Small intestine (tissue), 7 donors: ENCODE data around the gene ACP5. TPM values are rescaled to one million over a fixed set of nuclear protein-coding genes. Genes with fewer than 3 reads are reported as not detected.

Experiments used
- DNase-seq, 2 donors: peaks; one replicate each; pipeline versions ENCODE4 v3.0.0 to v3.0.0-alpha.2; 2013
- FAIRE-seq: peaks from 2 replicates; lab custom pipeline; 2012; peaks lifted over from hg19 to GRCh38; lab: Jason Lieb, UNC
- H3K27ac ChIP-seq, 3 donors: one replicate each; pipeline ENCODE4 v1.5.1; 2013; ENCODE audit warnings: low read length in 2 of 3, mild to moderate bottlenecking in 2 of 3, control low read depth in 1 of 3, inconsistent platforms in 1 of 3, low read depth in 1 of 3, moderate library complexity in 1 of 3
- H3K27me3 ChIP-seq, 3 donors: one replicate each; pipeline ENCODE4 v1.6.1; 2013; ENCODE audit warnings: low read length in 3 of 3, inconsistent platforms in 1 of 3; ENCODE audit not compliant: control insufficient read depth in 3 of 3, insufficient read depth in 3 of 3
- H3K36me3 ChIP-seq, 3 donors: one replicate each; pipeline ENCODE4 v1.6.1; 2013; ENCODE audit warnings: low read length in 3 of 3, inconsistent platforms in 1 of 3, low read depth in 1 of 3, mild to moderate bottlenecking in 1 of 3, moderate library complexity in 1 of 3; ENCODE audit not compliant: control insufficient read depth in 3 of 3, insufficient read depth in 2 of 3
- H3K4me1 ChIP-seq, 3 donors: one replicate each; pipeline ENCODE4 v1.6.1; 2013; ENCODE audit warnings: low read length in 2 of 3, inconsistent platforms in 1 of 3, low read depth in 1 of 3, mild to moderate bottlenecking in 1 of 3, moderate library complexity in 1 of 3; ENCODE audit not compliant: control insufficient read depth in 3 of 3, insufficient read depth in 2 of 3
- H3K4me3 ChIP-seq, 3 donors: one replicate each; pipeline ENCODE4 v1.5.1; 2013; ENCODE audit warnings: low read length in 3 of 3, control low read depth in 1 of 3, inconsistent platforms in 1 of 3, low read depth in 1 of 3, mild to moderate bottlenecking in 1 of 3, moderate library complexity in 1 of 3
- H3K9me3 ChIP-seq, 2 donors: one replicate each; pipeline ENCODE4 v1.6.1; 2013; ENCODE audit warnings: low read depth in 1 of 2, low read length in 1 of 2; ENCODE audit not compliant: control insufficient read depth in 2 of 2, insufficient read depth in 1 of 2
- WGBS, 3 donors: extraction: QIAGEN DNeasy Blood & Tissue Kit; methylation state at CpG; one replicate each; pipeline ENCODE4 v1.1.7; 2013; 5-methylcytosine and 5-hydroxymethylcytosine counted together
- polyA plus RNA-seq, 4 donors: library from polyadenylated mRNA; stranded (reverse) in 3 of 4; unstranded in 1 of 4; fragments of 200-250 nt in 3 of 4; fragments of 120-200 nt in 1 of 4; gene quantifications; one replicate each; pipeline versions ENCODE4 v1.2.1 to v1.2.3, GENCODE V29; 2013
- donor health status: healthy with polysubstance abuse.
- donor health status: control.
- donor health status: control.
- donor health status: Bipolar disorder and iron deficiency.
- donor health status: healthy.

The ACP5 gene
- polyA plus RNA-seq, 4 donors: 22.8 to 195 (median 33.3) TPM

DNA sequence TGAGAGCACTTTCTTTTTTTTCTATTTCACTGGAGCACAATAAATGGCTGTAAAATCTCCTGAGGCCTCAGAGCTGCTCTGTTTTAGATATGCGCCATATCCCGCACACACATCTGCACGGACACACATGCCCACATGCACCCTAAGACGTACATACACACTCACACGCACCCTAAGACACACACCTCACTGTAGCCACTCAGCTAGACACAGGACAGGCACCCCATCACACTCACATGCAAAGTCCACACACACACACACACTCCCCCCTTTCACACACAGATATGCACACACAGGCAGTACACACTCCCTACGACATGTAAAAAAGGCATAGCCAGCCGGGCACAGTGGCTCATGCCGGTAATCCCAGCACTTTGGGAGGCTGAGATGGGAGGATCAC is 27.2 kb downstream of the ACP5 start:
- FAIRE-seq: no peak
- Histone ChIP-seq H3K27ac (no peak overlapping the region), H3K4me3 (no peak overlapping the region), H3K9me3 (no peaks in the 10 kb centered on the region), H3K36me3 (peaks cover 4 to 43% (median 10%) of the 10 kb centered on the region in 3 donors), H3K27me3 (no peaks in the 10 kb centered on the region), H3K4me1 (no peaks in the 10 kb centered on the region)
- no peak for DNase-seq
- 84 to 90% (median 88%) methylated on average over 8 of the region's 8 CpGs for WGBS, 3 donors

DNA sequence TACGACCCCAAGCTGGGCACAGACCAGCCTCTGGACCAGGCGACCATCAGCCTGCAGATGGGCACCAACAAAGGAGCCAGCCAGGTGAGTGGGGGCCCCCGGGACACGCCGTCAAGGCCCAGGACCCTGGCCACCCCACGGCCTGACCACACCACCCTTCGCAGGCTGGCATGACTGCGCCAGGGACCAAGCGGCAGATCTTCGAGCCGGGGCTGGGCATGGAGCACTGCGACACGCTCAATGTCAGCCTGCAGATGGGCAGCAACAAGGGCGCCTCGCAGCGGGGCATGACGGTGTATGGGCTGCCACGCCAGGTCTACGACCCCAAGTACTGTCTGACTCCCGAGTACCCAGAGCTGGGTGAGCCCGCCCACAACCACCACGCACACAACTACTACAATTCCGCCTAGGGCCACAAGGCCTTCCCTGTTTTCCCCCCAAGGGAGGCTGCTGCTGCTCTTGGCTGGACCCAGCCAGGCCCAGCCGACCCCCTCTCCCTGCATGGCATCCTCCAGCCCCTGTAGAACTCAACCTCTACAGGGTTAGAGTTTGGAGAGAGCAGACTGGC is 28.0 kb downstream of the ACP5 start:
- DNase-seq (no peak), FAIRE-seq (no peak)
- Histone ChIP-seq H3K9me3 (no peaks in the 10 kb centered on the region), H3K4me1 (no peaks in the 10 kb centered on the region), H3K27ac (no peak overlapping the region), H3K4me3 (no peak overlapping the region), H3K36me3 (peaks cover 4 to 36% (median 10%) of the 10 kb centered on the region in 3 donors), H3K27me3 (no peaks in the 10 kb centered on the region)
- 85 to 93% (median 89%) methylated on average over 19 to 24 of the region's 24 CpGs for WGBS, 3 donors

DNA sequence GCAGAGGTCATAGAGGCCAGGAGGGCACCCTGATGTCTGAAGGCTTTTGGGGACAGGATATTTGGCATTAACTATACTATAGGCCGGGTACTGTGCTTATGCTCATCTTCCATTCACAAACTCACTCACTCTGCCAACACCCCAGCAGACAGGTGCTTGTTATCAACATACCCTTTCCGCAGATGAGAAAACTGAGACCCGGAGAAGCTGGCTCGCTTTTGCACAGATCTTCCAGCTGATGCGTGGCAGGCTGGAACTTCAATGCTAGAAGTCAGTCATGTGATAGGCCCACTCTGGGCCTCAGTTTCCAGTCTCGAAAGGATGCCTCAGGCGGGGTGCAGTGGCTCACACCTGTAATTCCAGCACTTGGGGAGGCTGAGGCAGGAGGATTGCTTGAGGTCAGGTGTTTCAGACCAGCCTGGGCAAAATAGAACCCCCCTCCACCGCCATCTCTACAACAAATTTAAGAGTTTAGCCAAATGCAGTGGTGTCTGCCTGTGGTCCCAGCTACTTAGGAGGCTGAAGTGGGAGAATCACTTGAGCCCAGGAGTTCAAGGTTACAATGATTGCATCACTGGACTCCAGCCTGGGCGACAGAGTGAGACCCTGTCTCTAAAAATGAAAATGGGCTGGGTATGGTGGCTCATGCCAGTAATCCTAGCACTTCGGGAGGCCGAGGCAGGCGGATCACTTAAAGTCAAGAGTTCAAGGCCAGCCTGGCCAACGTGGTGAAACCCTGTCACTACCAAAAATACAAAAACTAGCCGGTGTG is 29.3 kb downstream of the ACP5 start:
- Histone ChIP-seq H3K4me1 (no peaks in the 10 kb centered on the region), H3K27me3 (no peaks in the 10 kb centered on the region), H3K9me3 (no peaks in the 10 kb centered on the region), H3K36me3 (peaks cover 0 to 22% (median 9%) of the 10 kb centered on the region in 3 donors), H3K4me3 (no peak overlapping the region), H3K27ac (no peak overlapping the region)
- DNase-seq (no peak), FAIRE-seq (no peak)
- WGBS, 3 donors: 73 to 87% (median 83%) methylated on average over 14 of the region's 14 CpGs

DNA sequence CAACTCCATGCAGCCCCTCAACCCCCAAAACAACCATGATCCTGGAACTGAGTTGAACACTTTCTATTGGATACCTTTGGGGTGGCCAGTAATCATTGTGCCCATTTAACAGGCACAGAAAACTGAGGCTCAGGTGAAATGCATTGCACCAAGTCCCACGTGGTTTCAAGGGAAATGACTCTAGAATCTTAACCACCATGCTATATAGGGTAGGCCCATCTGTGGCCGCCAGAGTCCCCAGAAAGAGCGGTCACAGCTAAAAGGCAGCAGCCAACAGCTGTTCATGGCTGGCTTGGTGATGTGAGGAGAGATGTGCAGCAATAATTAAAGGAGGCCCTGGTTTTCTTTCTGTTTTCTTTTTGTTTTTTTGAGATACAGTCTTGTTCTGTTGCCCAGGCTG is 36.2 kb downstream of the ACP5 start:
- Histone ChIP-seq H3K36me3 (no peaks in the 10 kb centered on the region), H3K4me3 (no peak overlapping the region), H3K9me3 (no peaks in the 10 kb centered on the region), H3K4me1 (no peaks in the 10 kb centered on the region), H3K27ac (no peak overlapping the region), H3K27me3 (peaks cover 0 to 31% (median 4%) of the 10 kb centered on the region in 3 donors)
- WGBS, 3 donors: 34 to 65% (median 58%) methylated on average over 3 of the region's 3 CpGs
- DNase-seq (no peak), FAIRE-seq (no peak)

DNA sequence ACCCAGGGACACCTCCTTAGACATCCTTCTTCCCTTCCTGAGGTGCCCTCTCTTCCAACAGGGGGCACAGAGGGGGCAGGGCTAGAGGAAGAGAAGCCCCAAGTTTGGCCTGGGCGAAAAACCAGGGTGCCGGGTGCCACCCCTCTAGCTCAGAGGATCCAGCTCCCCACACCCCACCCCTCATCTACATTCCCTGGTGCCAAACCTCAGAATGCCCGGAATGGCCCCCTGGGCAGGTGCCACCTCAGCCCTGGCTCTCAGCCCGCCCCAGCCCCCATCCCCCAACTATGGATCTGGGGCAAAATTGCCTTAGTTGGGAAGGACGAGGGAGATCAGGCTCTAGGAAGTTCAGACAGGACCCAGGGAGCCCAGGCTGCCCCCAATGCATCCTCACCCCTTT is 36.8 kb downstream of the ACP5 start:
- H3K27ac ChIP-seq: peak overlapping the region in 2 of 3 donors; percentile 45 to 51
- FAIRE-seq (no peak), DNase-seq (no peak)
- H3K9me3 ChIP-seq: no peaks in the 10 kb centered on the region
- H3K27me3 ChIP-seq: peaks cover 0 to 31% (median 4%) of the 10 kb centered on the region in 3 donors
- peaks cover 0 to 3% (median 1%) of the 10 kb centered on the region in 3 donors for H3K4me1 ChIP-seq
- H3K4me3 ChIP-seq: peak overlapping the region in 1 of 3 donors; percentile 22
- no peaks in the 10 kb centered on the region for H3K36me3 ChIP-seq
- 60 to 72% (median 60%) methylated on average over 5 of the region's 5 CpGs for WGBS, 3 donors

DNA sequence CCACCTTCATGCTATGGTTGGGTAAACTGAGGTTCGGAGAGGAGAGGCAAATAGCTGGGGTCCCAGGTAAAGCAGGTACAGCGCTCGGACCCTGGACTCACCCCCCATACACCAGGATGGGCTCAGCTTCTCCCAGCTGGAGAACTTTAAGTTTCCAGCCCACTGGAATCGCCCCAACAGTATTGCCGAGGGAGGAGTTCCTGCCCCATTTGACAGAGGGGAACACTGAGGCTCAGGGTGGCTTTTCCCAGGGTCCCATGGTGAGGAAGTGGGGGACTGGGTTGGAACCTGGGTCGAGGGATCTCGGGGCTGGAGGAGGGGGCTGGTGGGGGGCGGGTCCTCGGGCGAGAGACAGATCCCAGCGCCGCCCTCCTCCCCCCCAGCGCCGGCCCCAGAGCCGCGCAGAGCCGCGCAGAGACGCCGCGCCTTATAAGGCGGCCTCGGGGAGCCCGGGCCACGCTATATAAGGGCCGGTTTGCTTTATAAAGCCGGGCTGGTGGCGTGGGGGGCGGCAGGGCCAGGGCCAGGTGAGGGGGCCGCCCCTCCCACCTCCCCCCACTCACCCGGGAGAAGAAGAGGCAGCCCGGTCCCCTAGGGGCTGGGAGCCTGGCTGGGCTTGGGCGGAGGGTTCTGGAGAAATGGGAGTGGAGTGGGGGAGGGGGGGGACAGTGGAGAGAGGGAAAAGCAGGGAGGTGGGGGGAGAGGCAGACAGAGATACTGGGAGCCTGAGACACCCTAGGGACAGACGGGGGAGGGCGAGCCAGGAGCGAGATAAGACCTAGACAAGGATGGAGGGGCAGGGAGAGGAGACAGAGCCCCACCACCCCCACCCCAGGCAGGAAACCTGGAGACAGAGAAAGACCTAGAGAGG is 37.7 kb downstream of the ACP5 start:
- Histone ChIP-seq H3K9me3 (no peaks in the 10 kb centered on the region), H3K4me1 (peaks cover 0 to 5% (median 3%) of the 10 kb centered on the region in 3 donors), H3K27me3 (peaks cover 0 to 34% (median 4%) of the 10 kb centered on the region in 3 donors), H3K36me3 (no peaks in the 10 kb centered on the region), H3K27ac (peak overlapping the region in 2 of 3 donors; percentile 65 to 79), H3K4me3 (peak overlapping the region in 1 of 3 donors; percentile 41)
- no peak for FAIRE-seq
- DNase-seq: peak in 1 of 2 donors; percentile 29
- 11 to 17% (median 13%) methylated on average over 29 to 36 of the region's 36 CpGs for WGBS, 3 donors

DNA sequence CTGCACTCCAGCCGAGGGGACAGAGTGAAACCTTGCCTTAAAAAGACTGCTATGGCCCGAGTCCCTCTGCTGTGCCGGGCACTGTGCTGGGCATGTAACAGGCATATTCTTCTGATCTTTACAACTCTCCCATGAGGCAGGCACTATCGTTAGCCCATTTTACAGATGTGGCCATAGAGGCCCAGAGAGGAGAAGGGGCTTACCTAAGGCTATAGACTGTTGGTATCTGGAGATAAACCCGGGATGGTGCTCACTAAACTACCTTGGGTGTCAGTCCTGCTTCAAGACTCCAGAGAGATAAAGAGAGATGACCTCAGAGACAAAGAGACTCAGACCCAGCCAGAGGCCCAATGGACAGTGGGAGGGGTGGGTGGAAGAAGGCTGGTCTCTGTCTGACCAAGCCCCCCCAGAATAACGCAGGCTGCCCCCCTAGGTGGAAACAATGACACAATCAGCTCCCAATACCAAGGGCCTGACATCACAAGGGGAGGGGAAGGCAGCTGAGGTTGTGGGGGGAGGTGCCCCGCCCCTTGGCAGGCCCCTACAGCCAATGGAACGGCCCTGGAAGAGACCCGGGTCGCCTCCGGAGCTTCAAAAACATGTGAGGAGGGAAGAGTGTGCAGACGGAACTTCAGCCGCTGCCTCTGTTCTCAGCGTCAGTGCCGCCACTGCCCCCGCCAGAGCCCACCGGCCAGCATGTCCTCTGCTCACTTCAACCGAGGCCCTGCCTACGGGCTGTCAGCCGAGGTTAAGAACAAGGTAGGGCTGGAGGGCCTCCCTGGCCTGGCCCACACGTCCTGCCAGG is 39.0 kb downstream of the ACP5 start, which contains the start of gene CNN1:
TSS of gene CNN1 (plus strand) at position 620 of the 805 bp plus-strand sequence. CDS start at position 697, 77 bp downstream.
- Histone ChIP-seq H3K27ac (peak within 1 kb of the TSS in 2 of 3 donors; percentile 72 to 79), H3K4me3 (peak within 1 kb of the TSS in 1 of 3 donors; percentile 41), H3K27me3 (peaks cover 0 to 34% (median 4%) of the 10 kb centered on the region in 3 donors), H3K9me3 (no peaks in the 10 kb centered on the region), H3K4me1 (peaks cover 0 to 5% (median 3%) of the 10 kb centered on the region in 3 donors), H3K36me3 (no peaks in the 10 kb centered on the region)
- FAIRE-seq (no peak), DNase-seq (peak in 1 of 2 donors; percentile 44)
- 22 to 39% (median 28%) methylated on average over 20 to 21 of the region's 21 CpGs for WGBS, 3 donors
